H1 (cell line): ENCODE data around the gene HDAC7. TPM values are rescaled to one million over a fixed set of nuclear protein-coding genes. Genes with fewer than 3 reads are reported as not detected.

Experiments
- CTCF ChIA-PET: fragments of 300-600 bp; sonication (Branson Sonifier 250); formaldehyde crosslinking; loops from one replicate; lab custom pipeline; 2021; ENCODE audit not compliant: partially characterized antibody; lab: Charles Lee
- POLR2A ChIA-PET: fragments of 300-600 bp; sonication (Branson Sonifier 250); formaldehyde crosslinking; loops from one replicate; lab custom pipeline; 2021; ENCODE audit warnings: inconsistent platforms; ENCODE audit not compliant: partially characterized antibody; lab: Charles Lee
- DNase-seq, 2 experiments: peaks; one replicate each; pipeline versions ENCODE4 v3.0.0 to v3.0.0-alpha.2; 2010 to 2022; ENCODE audit warnings: low spot score in 2 of 2, low read depth in 1 of 2, mixed read lengths in 1 of 2
- FAIRE-seq: peaks from 2 replicates; lab custom pipeline; 2011; peaks lifted over from hg19 to GRCh38; lab: Jason Lieb, UNC
- H2AFZ ChIP-seq: 2 replicates; pipeline ENCODE4 v1.8.1; 2012; ENCODE audit warnings: low read length, inconsistent platforms
- H2AK5ac ChIP-seq: 2 replicates; pipeline ENCODE4 v1.6.1; 2013; ENCODE audit warnings: low read depth, low read length
- H2BK120ac ChIP-seq: replicated peaks from 2 replicates; pipeline ENCODE3; 2013; ENCODE audit warnings: low read depth, low read length, inconsistent platforms
- H2BK12ac ChIP-seq: 2 replicates; pipeline ENCODE4 v1.6.1; 2013; ENCODE audit warnings: low read depth, low read length
- H2BK15ac ChIP-seq: 2 replicates; pipeline ENCODE4 v1.6.1; 2013; ENCODE audit warnings: low read length
- H2BK20ac ChIP-seq: 2 replicates; pipeline ENCODE4 v1.6.1; 2013; ENCODE audit warnings: low read length
- H2BK5ac ChIP-seq: 2 replicates; pipeline ENCODE4 v1.6.1; 2013; ENCODE audit warnings: low read depth, low read length
- H3K14ac ChIP-seq: 2 replicates; pipeline ENCODE4 v1.6.1; 2013; ENCODE audit warnings: inconsistent platforms; ENCODE audit not compliant: insufficient read length
- H3K18ac ChIP-seq: 2 replicates; pipeline ENCODE4 v1.6.1; 2013; ENCODE audit warnings: low read length; ENCODE audit errors: extremely low read depth
- H3K23ac ChIP-seq: 2 replicates; pipeline ENCODE4 v1.6.1; 2013; ENCODE audit warnings: inconsistent platforms; ENCODE audit not compliant: insufficient read length
- H3K23me2 ChIP-seq: 2 replicates; pipeline ENCODE4 v1.6.1; 2013; ENCODE audit warnings: low read depth, low read length
- H3K27ac ChIP-seq: 2 replicates; pipeline ENCODE4 v1.6.1; 2011; ENCODE audit warnings: low read depth, low read length, inconsistent platforms
- H3K27me3 ChIP-seq, 4 experiments: replicated peaks in 1 of 4; 1 replicate in 1 of 4; 2 replicates in 3 of 4; pipeline versions ENCODE4 v1.6.1 to v1.8.1; 2011 to 2013; ENCODE audit warnings: low read length in 3 of 4, mild to moderate bottlenecking in 3 of 4, inconsistent platforms in 2 of 4, mixed read lengths in 2 of 4, moderate library complexity in 1 of 4; ENCODE audit not compliant: control insufficient read depth in 3 of 4, insufficient read depth in 3 of 4; ENCODE audit errors: extremely low read depth in 1 of 4
- H3K36me3 ChIP-seq, 4 experiments: 2 replicates each; pipeline versions ENCODE4 v1.6.1 to v1.8.1; 2011 to 2013; ENCODE audit warnings: mild to moderate bottlenecking in 4 of 4, low read length in 3 of 4, moderate library complexity in 2 of 4, control low read depth in 1 of 4, inconsistent platforms in 1 of 4; ENCODE audit not compliant: insufficient read depth in 4 of 4, control insufficient read depth in 2 of 4
- H3K4ac ChIP-seq: replicated peaks from 2 replicates; pipeline ENCODE3; 2013; ENCODE audit warnings: low read length, low read depth, mixed read lengths, inconsistent platforms; ENCODE audit not compliant: insufficient read length
- H3K4me1 ChIP-seq, 4 experiments: replicated peaks in 1 of 4; 1 replicate in 1 of 4; 2 replicates in 3 of 4; pipeline versions ENCODE4 v1.6.1 to v1.8.1; 2011 to 2013; ENCODE audit warnings: low read length in 3 of 4, inconsistent platforms in 2 of 4, mixed read lengths in 1 of 4; ENCODE audit not compliant: insufficient read depth in 4 of 4, control insufficient read depth in 3 of 4
- H3K4me2 ChIP-seq, 2 experiments: 2 replicates each; pipeline versions ENCODE4 v1.6.1 to v1.8.1; 2011 to 2013; ENCODE audit warnings: low read depth in 2 of 2, low read length in 2 of 2, control low read depth in 1 of 2, inconsistent platforms in 1 of 2, mild to moderate bottlenecking in 1 of 2; ENCODE audit not compliant: insufficient read depth in 1 of 2
- H3K4me3 ChIP-seq, 4 experiments: fragments of 200-600, 300-600 bp in 1 of 4; sonication (generic), shearing (Covaris generic), sonication (Bioruptor Twin) in 1 of 4; 2 replicates each; pipeline versions ENCODE4 v1.5.1 to v1.8.1; 2011 to 2016; ENCODE audit warnings: low read length in 4 of 4, low read depth in 3 of 4, control low read depth in 2 of 4, inconsistent platforms in 2 of 4, mild to moderate bottlenecking in 2 of 4, mixed read lengths in 1 of 4, moderate library complexity in 1 of 4; ENCODE audit not compliant: insufficient read depth in 2 of 4; ENCODE audit errors: extremely low read depth in 1 of 4
- H3K56ac ChIP-seq: replicated peaks from 2 replicates; pipeline ENCODE3; 2013; ENCODE audit warnings: low read depth, mild to moderate bottlenecking, mixed read lengths, low read length, inconsistent platforms; ENCODE audit not compliant: insufficient read length
- H3K79me1 ChIP-seq: 2 replicates; pipeline ENCODE4 v1.6.1; 2013; ENCODE audit warnings: low read depth, low read length, control low read depth
- H3K79me2 ChIP-seq, 2 experiments: 2 replicates each; pipeline versions ENCODE4 v1.6.1 to v1.8.1; 2012 to 2013; ENCODE audit warnings: low read length in 2 of 2, mild to moderate bottlenecking in 2 of 2, inconsistent platforms in 1 of 2; ENCODE audit not compliant: insufficient read depth in 2 of 2, control insufficient read depth in 1 of 2
- H3K9ac ChIP-seq, 4 experiments: replicated peaks in 1 of 4; 1 replicate in 1 of 4; 2 replicates in 3 of 4; pipeline versions ENCODE4 v1.6.1 to v1.8.1; 2011 to 2013; ENCODE audit warnings: low read depth in 3 of 4, low read length in 3 of 4, control low read depth in 2 of 4, mild to moderate bottlenecking in 2 of 4, moderate library complexity in 2 of 4, inconsistent platforms in 1 of 4; ENCODE audit errors: extremely low read depth in 1 of 4
- H3K9me3 ChIP-seq, 2 experiments: 2 replicates each; pipeline versions ENCODE4 v1.6.1 to v1.8.1; 2012 to 2013; ENCODE audit warnings: mild to moderate bottlenecking in 2 of 2, moderate library complexity in 2 of 2, control low read depth in 1 of 2, inconsistent platforms in 1 of 2, low read depth in 1 of 2, low read length in 1 of 2, mixed read lengths in 1 of 2; ENCODE audit not compliant: insufficient read depth in 2 of 2
- H4K20me1 ChIP-seq, 2 experiments: replicated peaks in 1 of 2; 2 replicates each; pipeline versions ENCODE3 to v1.8.1; 2011 to 2013; ENCODE audit warnings: inconsistent platforms in 2 of 2, low read length in 2 of 2, mild to moderate bottlenecking in 1 of 2; ENCODE audit not compliant: insufficient read depth in 2 of 2, control insufficient read depth in 1 of 2
- H4K5ac ChIP-seq: 2 replicates; pipeline ENCODE4 v1.6.1; 2013; ENCODE audit warnings: low read length, low read depth, mixed read lengths, inconsistent platforms; ENCODE audit not compliant: insufficient read length
- H4K8ac ChIP-seq: 2 replicates; pipeline ENCODE4 v1.8.0; 2013; ENCODE audit warnings: mild to moderate bottlenecking, moderate library complexity, low read length, inconsistent platforms; ENCODE audit not compliant: insufficient read depth; ENCODE audit errors: extremely low read depth
- H4K91ac ChIP-seq: replicated peaks from 2 replicates; pipeline ENCODE3; 2013; ENCODE audit warnings: low read length, mixed read lengths, inconsistent platforms; ENCODE audit not compliant: insufficient read length
- CEBPB ChIP-seq: IDR thresholded peaks from 2 replicates; pipeline ENCODE4 v1.6.1; 2012; ENCODE audit warnings: low read depth, low read length
- CHD2 ChIP-seq: IDR thresholded peaks from 2 replicates; pipeline ENCODE4 v1.6.1; 2012; ENCODE audit warnings: low read length, improper control_type of control experiment
- KDM1A ChIP-seq: fragments of 200-600, 300-600 bp; sonication (generic); IDR thresholded peaks from 2 replicates; pipeline ENCODE4 v1.7.1; 2016; ENCODE audit warnings: mild to moderate bottlenecking, low read length, borderline replicate concordance
- PHF8 ChIP-seq: fragments of 200-600 bp; sonication (generic); conservative IDR thresholded peaks from 2 replicates; pipeline ENCODE4 v1.7.1; 2012; ENCODE audit warnings: low read depth, mild to moderate bottlenecking, inconsistent platforms, low read length, moderate library complexity
- RNF2 ChIP-seq: fragments of 200-900, 300-1000 bp; sonication (generic); IDR thresholded peaks from 2 replicates; pipeline ENCODE4 v1.7.1; 2016; ENCODE audit warnings: borderline replicate concordance, low read depth, mild to moderate bottlenecking, antibody characterized with exemption, low read length; ENCODE audit not compliant: poor library complexity, severe bottlenecking; ENCODE audit errors: missing control alignments
- SIN3A ChIP-seq, 2 experiments: IDR thresholded peaks in 1 of 2; conservative IDR thresholded peaks in 1 of 2; 2 replicates each; pipeline ENCODE4 v1.6.1; 2011 to 2012; ENCODE audit warnings: low read length in 2 of 2, improper control_type of control experiment in 1 of 2, low read depth in 1 of 2, mild to moderate bottlenecking in 1 of 2
- whole genome bisulfite sequencing, 2 experiments: shearing (Covaris generic) in 1 of 2; methylation state at CpG; one replicate each; pipeline versions ENCODE4 v1.1.6 to v1.1.7; 2013 to 2015; ENCODE audit warnings: low lambda C conversion rate in 2 of 2, mixed read lengths in 2 of 2, inconsistent platforms in 1 of 2, low coverage in 1 of 2, missing lambda C conversion rate in 1 of 2; ENCODE audit not compliant: insufficient replicate concordance in 2 of 2, insufficient coverage in 1 of 2, insufficient read length in 1 of 2; ENCODE audit errors: extremely low coverage in 1 of 2, missing lambda C conversion rate in 1 of 2; 5-methylcytosine and 5-hydroxymethylcytosine counted together
- polyA plus RNA-seq, 7 experiments: library from polyadenylated mRNA; depleted of rRNA in 3 of 7; stranded (reverse) in 5 of 7; unstranded in 2 of 7; fragments of >200 nt in 5 of 7; fragments of 200-250 nt in 2 of 7; gene quantifications; 1 replicate in 5 of 7; 2 replicates in 1 of 7; 4 replicates in 1 of 7; pipeline versions ENCODE4 v1.2.1 to v1.2.3, GENCODE V29; 2011 to 2013; ENCODE audit warnings: missing spikeins in 2 of 7, mixed read lengths in 2 of 7
- total RNA-seq: library from RNA; stranded (reverse); fragmentation: NEBNext Ultra II Directional; extraction: Animal tissue kit (Norgen Biotek cat#: 25700); gene quantifications from 2 replicates; pipeline ENCODE4 v1.2.1, GENCODE V29; 2021

The HDAC7 gene
- total and polyA plus RNA-seq, 2 of the 8 experiments (the other 6 are each of a cell fraction or from before 2014, with no cell fraction given), result 25.5 to 84.9 TPM

- Histone ChIP-seq H2AK5ac (no peak overlapping the region), H2BK120ac (no peak overlapping the region), H3K14ac (no peak overlapping the region), H3K23ac (no peak overlapping the region), H3K9ac (no peak overlapping the region), H3K18ac (no peak overlapping the region), H4K5ac (no peak overlapping the region), H3K23me2 (no peaks in the 10 kb centered on the region; the same call in 1 of the 2 replicates), H3K4me3 (no peak overlapping the region), H3K79me1 (no peaks in the 10 kb centered on the region), H4K8ac (no peak overlapping the region; the same call in 1 of the 2 replicates), H3K36me3 (no peaks in the 10 kb centered on the region), H3K4me2 (no peak overlapping the region), H4K20me1 (no peaks in the 10 kb centered on the region), H2BK20ac (no peak overlapping the region), H2AFZ (no peak overlapping the region), H3K27me3 (no peaks in the 10 kb centered on the region), H3K56ac (no peak overlapping the region), H3K4ac (no peak overlapping the region), H2BK12ac (0 out of 2 replicates have a peak overlapping the region, but pooled peaks have one; percentile 27), H3K9me3 (no peaks in the 10 kb centered on the region), H2BK15ac (no peak overlapping the region), H3K79me2 (no peaks in the 10 kb centered on the region), H4K91ac (no peak overlapping the region), H2BK5ac (peak overlapping the region; percentile 24; the same call in 1 of the 2 replicates), H3K27ac (no peak overlapping the region), H3K4me1 (peaks cover 0 to 10% (median 2%) of the 10 kb centered on the region in 4 experiments; a peak in 4 of 7 replicates)
- FAIRE-seq (no peak), DNase-seq (no peak)
- CTCF ChIA-PET, result interaction anchor here (0.8 to 64.6 kb wide), 8 partner anchors 6 to 95 kb away, joined by 3 to 2442 read pairs (median 378); partner anchors contain the start of genes ENDOU, RAPGEF3 and SLC48A1
- POLR2A ChIA-PET, result interaction anchor here (0.9 to 7.4 kb wide), 3 partner anchors 10 to 36 kb away, joined by 4 to 79 read pairs (median 62); partner anchors contain the start of gene SLC48A1
- WGBS, 2 experiments, result 85% methylated on average over 16 of the region's 16 CpGs; no CpG with 5 or more reads in 1 of the 2 experiments
- TF ChIP-seq PHF8 (no peak), KDM1A (no peak), RNF2 (no peak), CEBPB (no peak), SIN3A (conservative IDR thresholded peaks at IDR 0.05 in 1 of 2, IDR thresholded peaks at IDR 0.05 in 1 of 2; ENCODE audit: low read depth in 1 of 2, low read length in 2 of 2) (no peak), CHD2 (no peak)
These were observed 74.1 kb downstream of the HDAC7 start for GRCh38 chr12:47745485-47746041.
